ENCODE measurements around the gene SYNDIG1L.

Gene SYNDIG1L

GRCh38 chr14:74441113-74441512 is 15.1 kb upstream of the SYNDIG1L start:
- TF ChIP-seq CTCF (IDR thresholded peaks at IDR 0.05; ENCODE audit: insufficient read depth, low read length, missing control alignments): no peak
- POLR2A ChIA-PET: no interaction called here
- CTCF ChIA-PET: no interaction called here
- H3K4me3 ChIP-seq (ENCODE audit: low read depth, low read length): no peak overlapping the region
- DNase-seq (ENCODE audit: low read depth, low spot score): no peak

DNA sequence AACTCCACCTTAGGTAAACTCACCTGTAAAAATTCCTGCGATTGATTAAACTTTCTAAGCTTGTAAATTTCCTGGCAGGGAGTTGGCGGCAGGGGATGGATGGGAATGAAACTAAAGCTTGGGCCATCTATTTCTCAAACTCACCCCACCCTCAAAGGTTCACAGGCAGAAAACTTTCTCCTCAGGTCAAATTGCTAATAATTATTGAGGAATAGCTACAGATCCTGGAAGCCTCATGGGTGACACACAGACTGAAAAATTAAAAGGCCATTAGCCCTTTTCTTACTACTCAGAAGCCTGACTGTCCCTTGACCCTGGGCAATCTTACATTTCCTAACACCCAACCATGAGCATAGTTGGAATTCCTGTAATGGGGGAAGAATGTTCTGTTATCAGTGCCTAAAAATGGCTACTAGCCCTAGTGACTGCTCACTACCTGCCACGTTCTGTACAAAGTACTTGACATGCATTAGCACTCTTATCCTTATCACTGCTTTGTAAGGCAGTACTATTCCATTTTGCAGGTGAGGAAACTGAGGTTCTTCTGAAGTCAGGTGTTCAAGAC is 12.4 kb upstream of the SYNDIG1L start:
- ChIA-PET POLR2A (interaction anchor here (0.6 kb wide), 1 partner anchor 9 kb away, joined by 4 read pairs; no protein-coding TSS in a partner anchor), CTCF (no interaction called here)
- TF ChIP-seq CTCF (IDR thresholded peaks at IDR 0.05; ENCODE audit: insufficient read depth, low read length, missing control alignments): no peak
- no peak overlapping the region for H3K4me3 ChIP-seq (ENCODE audit: low read depth, low read length)
- DNase-seq (ENCODE audit: low read depth, low spot score): no peak

DNA sequence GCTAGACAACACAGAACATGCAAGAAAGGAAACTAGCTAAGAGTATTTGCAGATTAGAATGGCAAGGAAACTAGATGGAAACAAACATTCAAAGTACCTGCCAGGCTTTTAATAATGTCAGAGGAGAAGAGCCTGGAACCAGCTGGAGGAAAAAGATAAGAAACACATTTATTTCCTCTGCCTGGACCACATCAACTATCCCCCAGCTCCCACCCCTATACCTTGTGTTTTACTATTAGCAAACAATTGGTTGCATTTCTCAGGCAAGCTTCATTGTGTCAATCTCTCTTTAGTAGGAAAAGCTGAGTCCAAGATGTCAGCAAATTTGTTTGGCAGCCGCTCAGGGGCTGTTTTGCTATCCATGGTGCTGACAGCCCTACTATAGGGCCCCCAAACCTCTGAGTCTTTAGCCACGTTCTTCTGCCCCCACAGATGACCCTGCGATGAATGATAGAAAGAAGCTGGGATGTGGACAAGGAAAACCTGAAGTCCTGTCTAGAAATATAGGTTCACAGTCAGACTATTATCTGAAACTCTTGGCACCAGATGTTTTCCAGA is 11.6 kb upstream of the SYNDIG1L start:
- ChIA-PET CTCF (no interaction called here), POLR2A (no interaction called here)
- TF ChIP-seq CTCF (IDR thresholded peaks at IDR 0.05; ENCODE audit: insufficient read depth, low read length, missing control alignments): no peak
- DNase-seq (ENCODE audit: low read depth, low spot score): no peak
- H3K4me3 ChIP-seq (ENCODE audit: low read depth, low read length): no peak overlapping the region

GRCh38 chr14:74434294-74434693 is 8.3 kb upstream of the SYNDIG1L start:
- no peak for DNase-seq (ENCODE audit: low read depth, low spot score)
- ChIA-PET POLR2A (no interaction called here), CTCF (interaction anchor here (0.8 to 2.1 kb wide), 2 partner anchors 25 to 110 kb away, joined by 3 to 5 read pairs; no protein-coding TSS in a partner anchor)
- TF ChIP-seq CTCF (IDR thresholded peaks at IDR 0.05; ENCODE audit: insufficient read depth, low read length, missing control alignments): no peak
- no peak overlapping the region for H3K4me3 ChIP-seq (ENCODE audit: low read depth, low read length)

DNA sequence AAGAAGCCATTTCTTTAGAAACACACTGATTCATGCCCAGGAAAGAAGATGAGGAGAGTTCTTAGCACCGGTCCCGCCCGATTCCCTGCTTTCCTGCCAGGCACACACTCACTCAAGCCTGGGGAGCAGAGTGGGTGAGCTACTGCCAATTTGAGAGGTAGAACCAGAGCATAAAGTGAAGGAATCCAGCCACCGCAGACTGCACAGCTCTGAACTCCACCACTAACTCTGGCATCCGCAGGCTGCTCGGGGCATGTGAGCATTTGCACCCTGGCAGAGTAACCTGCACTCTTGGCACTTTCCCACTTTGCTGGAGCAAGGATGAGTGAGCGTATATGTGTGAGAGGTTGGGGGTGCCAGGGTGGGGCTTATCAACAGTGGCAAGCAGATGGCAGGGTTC is 4.0 kb upstream of the SYNDIG1L start:
- DNase-seq (ENCODE audit: low read depth, low spot score): no peak
- ChIA-PET POLR2A (no interaction called here), CTCF (no interaction called here)
- TF ChIP-seq CTCF (IDR thresholded peaks at IDR 0.05; ENCODE audit: insufficient read depth, low read length, missing control alignments): no peak
- no peak overlapping the region for H3K4me3 ChIP-seq (ENCODE audit: low read depth, low read length)

GRCh38 chr14:74429221-74429691 is 3.2 kb upstream of the SYNDIG1L start:
- ChIA-PET CTCF (interaction anchor here (1.1 to 1.5 kb wide), 2 partner anchors 11 to 31 kb away, joined by 3 to 6 read pairs; no protein-coding TSS in a partner anchor), POLR2A (interaction anchor here (0.6 kb wide), 1 partner anchor 9 kb away, joined by 4 read pairs; no protein-coding TSS in a partner anchor)
- no peak for DNase-seq (ENCODE audit: low read depth, low spot score)
- no peak for TF ChIP-seq CTCF (IDR thresholded peaks at IDR 0.05; ENCODE audit: insufficient read depth, low read length, missing control alignments)
- no peak overlapping the region for H3K4me3 ChIP-seq (ENCODE audit: low read depth, low read length)

Data from AG04449 (cell line).